Ovary (tissue), 3 donors: ENCODE measurements around the gene SYNGAP1.

Source experiments
- EP300 ChIP-seq: sonication (generic); formaldehyde crosslinking; IDR thresholded peaks from one replicate; pipeline ENCODE4 v1.6.1; 2017; ENCODE audit warnings: antibody characterized with exemption
- POLR2A ChIP-seq: fragments of 450-650 bp; IDR thresholded peaks from one replicate; pipeline ENCODE4 v1.6.1; 2017; ENCODE audit warnings: antibody characterized with exemption, mild to moderate bottlenecking, moderate library complexity
- TF ChIP-seq, protein P1 (sequence below), 3 donors: fragments of 450-650 bp in 2 of 3; fragments of 200-600 bp in 1 of 3; IDR thresholded peaks; one replicate each; pipeline versions ENCODE4 v1.5.1 to v1.8.0; 2016 to 2022; ENCODE audit warnings: antibody characterized with exemption in 3 of 3, mild to moderate bottlenecking in 1 of 3
- donor health status: DM: no; HTN: no; CAD: no.

DNA sequence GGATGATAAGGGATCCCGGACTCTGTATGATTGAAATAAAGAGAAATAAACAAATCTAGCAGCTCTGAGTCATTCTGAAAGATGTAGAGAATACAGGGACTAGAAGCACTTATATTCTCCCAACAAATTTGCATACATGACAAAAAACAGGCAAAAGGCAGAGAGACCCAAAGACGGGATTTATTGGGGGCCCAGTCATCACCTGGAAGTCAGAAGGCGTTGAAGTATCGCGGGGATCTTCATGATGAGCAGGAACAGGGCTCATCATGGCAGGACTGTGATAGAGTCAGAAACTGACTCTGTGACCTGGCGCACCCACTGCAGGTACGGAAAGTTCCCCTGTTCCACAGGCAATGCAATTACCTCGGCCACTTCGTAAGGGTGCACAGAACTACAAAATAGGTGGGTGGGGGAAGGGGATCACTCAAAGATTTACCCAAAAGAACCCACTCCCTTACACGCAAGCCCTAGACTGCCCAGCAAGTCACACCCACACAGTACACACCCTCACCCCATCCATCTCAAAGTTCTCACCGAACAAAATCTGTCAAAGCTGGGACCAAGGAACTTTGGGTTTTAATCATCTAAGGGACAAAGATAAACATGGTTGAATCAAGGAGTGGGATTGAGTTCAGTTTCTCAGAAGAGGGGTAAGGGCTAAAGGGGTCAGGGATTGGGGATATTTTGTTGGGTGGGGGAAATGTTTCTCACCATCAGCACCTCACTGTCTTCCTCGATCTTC lies 3.3 kb upstream of the SYNGAP1 start:
- TF ChIP-seq, protein P1, sequence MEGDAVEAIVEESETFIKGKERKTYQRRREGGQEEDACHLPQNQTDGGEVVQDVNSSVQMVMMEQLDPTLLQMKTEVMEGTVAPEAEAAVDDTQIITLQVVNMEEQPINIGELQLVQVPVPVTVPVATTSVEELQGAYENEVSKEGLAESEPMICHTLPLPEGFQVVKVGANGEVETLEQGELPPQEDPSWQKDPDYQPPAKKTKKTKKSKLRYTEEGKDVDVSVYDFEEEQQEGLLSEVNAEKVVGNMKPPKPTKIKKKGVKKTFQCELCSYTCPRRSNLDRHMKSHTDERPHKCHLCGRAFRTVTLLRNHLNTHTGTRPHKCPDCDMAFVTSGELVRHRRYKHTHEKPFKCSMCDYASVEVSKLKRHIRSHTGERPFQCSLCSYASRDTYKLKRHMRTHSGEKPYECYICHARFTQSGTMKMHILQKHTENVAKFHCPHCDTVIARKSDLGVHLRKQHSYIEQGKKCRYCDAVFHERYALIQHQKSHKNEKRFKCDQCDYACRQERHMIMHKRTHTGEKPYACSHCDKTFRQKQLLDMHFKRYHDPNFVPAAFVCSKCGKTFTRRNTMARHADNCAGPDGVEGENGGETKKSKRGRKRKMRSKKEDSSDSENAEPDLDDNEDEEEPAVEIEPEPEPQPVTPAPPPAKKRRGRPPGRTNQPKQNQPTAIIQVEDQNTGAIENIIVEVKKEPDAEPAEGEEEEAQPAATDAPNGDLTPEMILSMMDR (IDR thresholded peaks at IDR 0.05) = no peak
- TF ChIP-seq POLR2A (no peak), EP300 (no peak)
